ENCODE data around the gene GDI1. TPM values are rescaled to one million over a fixed set of nuclear protein-coding genes. Genes with fewer than 3 reads are reported as not detected.

The GDI1 gene
- total and polyA plus RNA-seq, 9 of the 15 experiments (the other 6 are each of a cell fraction or from before 2014, with no cell fraction given), result 0.97 to 82.6 (median 37.5) TPM

GRCh38 chrX:154401045-154401799 lies 35.7 kb upstream of the GDI1 start (continued):
- no peak for TF ChIP-seq E4F1 (CRISPR knock-in tag; IDR thresholded peaks at IDR 0.05; ENCODE audit: borderline replicate concordance)
- TF ChIP-seq THRB (CRISPR knock-in tag; conservative IDR thresholded peaks at IDR 0.05), result peak; percentile 94
- TF ChIP-seq RBM22 (IDR thresholded peaks at IDR 0.05; ENCODE audit: low read depth, low read length, poor library complexity, severe bottlenecking), result peak; percentile 33
- no peak for TF ChIP-seq ZNF766 (CRISPR knock-in tag; conservative IDR thresholded peaks at IDR 0.05)
- TF ChIP-seq FOXK1 (CRISPR knock-in tag; IDR thresholded peaks at IDR 0.05; ENCODE audit: borderline replicate concordance), result peak; percentile 98
- peak; percentile 67 for TF ChIP-seq NCOR1 (IDR thresholded peaks at IDR 0.05)
- 0 out of 2 replicates have a peak, but pooled peaks have one; percentile 69 for TF ChIP-seq GABPB2 (CRISPR knock-in tag; conservative IDR thresholded peaks at IDR 0.05)
- no peak for TF ChIP-seq TARDBP (IDR thresholded peaks at IDR 0.05)
- peak; percentile 35; the same call in 1 of the 2 replicates for TF ChIP-seq NR1H2 (CRISPR knock-in tag; IDR thresholded peaks at IDR 0.05)
- no peak for TF ChIP-seq PRDM10 (IDR thresholded peaks at IDR 0.05; ENCODE audit: partially characterized antibody)
- TF ChIP-seq MLX (CRISPR knock-in tag; conservative IDR thresholded peaks at IDR 0.05), result no peak
- TF ChIP-seq ZNF121 (CRISPR knock-in tag; conservative IDR thresholded peaks at IDR 0.05), result no peak
- no peak for TF ChIP-seq ETV1 (tag; conservative IDR thresholded peaks at IDR 0.05; ENCODE audit: low read depth)
- TF ChIP-seq XRCC3 (IDR thresholded peaks at IDR 0.05), result no peak
- no peak for TF ChIP-seq PBX2 (CRISPR knock-in tag; IDR thresholded peaks at IDR 0.05; ENCODE audit: low read depth)
- TF ChIP-seq PBX2 (tag; conservative IDR thresholded peaks at IDR 0.05; ENCODE audit: low read depth), result no peak
